Right lobe of liver (tissue), 4 donors: ENCODE results near the gene KEAP1.

ENCODE experiments used
- CTCF ChIP-seq, 4 donors: fragments of 200-600 bp in 3 of 4; fragments of 450-650 bp in 1 of 4; IDR thresholded peaks; one replicate each; pipeline versions ENCODE4 v1.5.1 to v1.8.0; 2016 to 2022; ENCODE audit warnings: antibody characterized with exemption in 4 of 4, mild to moderate bottlenecking in 2 of 4
- POLR2A ChIP-seq: fragments of 450-650 bp; IDR thresholded peaks from one replicate; pipeline ENCODE4 v1.6.1; 2017; ENCODE audit warnings: antibody characterized with exemption, mild to moderate bottlenecking
- donor health status: DM: no; HTN: no; CAD: no.
- donor health status: DM: no; HTN: no; CAD: no.
- donor health status: DM: no; HTN: yes; CAD: no.

DNA sequence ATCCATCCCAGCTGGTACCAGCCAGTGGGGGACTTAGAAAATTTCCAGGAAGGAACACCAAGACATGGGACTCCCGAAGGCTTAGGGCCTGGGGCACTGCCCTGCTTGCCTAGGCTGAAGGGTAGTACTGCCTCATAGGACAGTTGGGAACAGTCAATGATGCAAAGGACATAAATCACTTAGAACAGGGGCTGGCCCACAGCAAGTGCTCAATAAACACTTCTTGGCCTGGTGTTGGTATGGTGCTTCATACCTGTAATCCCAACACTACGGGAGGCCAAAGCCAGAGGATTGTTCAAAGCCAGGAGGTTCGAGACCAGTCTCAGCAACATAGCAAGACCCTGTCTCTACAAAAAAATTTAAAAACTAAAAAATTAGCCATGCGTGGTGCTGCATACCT, 5.8 kb downstream of the KEAP1 start:
- TF ChIP-seq POLR2A (no peak), CTCF (IDR thresholded peaks at IDR 0.05) (no peak)
